CD4-positive, alpha-beta T cell treated with Interleukin-15 for 1 hour (primary cell): ENCODE results near the gene ANKS1A.
"Not testable (repeated sequence)": the region's sequence is repeated elsewhere in the genome, so short reads cannot be mapped to it uniquely, and the experiment has no call there.

Source experiments
- DNase-seq: peaks from one replicate; pipeline ENCODE4 v3.0.0-alpha.2; 2020

The ANKS1A gene

DNA sequence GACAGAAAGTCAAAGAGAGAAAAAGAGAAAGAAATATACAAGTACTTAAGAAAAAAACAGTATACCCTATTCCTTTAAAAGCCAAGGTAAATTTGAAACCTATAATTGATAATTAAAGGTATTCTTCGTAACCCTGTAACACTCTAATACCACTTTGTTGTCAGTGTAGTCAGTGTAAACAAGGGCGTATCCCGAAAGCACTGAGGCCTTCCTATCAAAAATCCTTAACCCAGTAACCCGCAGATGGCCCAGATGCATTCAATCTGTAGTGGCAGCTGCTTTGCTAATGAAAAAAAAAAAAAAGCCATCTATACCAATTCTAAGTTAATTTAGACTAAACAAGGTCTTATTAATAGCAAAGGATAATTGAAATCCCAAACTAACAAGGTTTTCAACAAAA is 110.9 kb downstream of the ANKS1A start:
- DNase-seq: not testable (repeated sequence)

DNA sequence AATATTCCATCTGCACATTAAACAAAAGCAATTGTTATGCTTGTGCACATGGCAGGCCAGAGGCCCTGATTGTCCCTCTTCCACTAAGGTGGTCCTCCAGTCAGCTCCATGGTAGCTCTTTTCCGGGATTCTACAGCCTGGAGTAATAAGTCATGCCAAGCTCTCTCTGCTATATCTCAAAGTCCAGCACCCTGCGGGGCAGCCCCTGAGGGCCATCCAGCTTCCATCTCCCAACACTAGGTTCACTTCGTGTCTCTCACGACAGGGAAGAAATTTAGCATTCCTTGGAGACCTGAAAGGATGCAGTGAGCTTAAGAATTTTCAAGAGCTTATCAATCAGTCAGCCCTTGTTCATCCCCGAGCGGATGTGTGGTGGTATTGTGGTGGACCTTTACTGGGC is 112.3 kb downstream of the ANKS1A start:
- DNase-seq: not testable (repeated sequence)

DNA sequence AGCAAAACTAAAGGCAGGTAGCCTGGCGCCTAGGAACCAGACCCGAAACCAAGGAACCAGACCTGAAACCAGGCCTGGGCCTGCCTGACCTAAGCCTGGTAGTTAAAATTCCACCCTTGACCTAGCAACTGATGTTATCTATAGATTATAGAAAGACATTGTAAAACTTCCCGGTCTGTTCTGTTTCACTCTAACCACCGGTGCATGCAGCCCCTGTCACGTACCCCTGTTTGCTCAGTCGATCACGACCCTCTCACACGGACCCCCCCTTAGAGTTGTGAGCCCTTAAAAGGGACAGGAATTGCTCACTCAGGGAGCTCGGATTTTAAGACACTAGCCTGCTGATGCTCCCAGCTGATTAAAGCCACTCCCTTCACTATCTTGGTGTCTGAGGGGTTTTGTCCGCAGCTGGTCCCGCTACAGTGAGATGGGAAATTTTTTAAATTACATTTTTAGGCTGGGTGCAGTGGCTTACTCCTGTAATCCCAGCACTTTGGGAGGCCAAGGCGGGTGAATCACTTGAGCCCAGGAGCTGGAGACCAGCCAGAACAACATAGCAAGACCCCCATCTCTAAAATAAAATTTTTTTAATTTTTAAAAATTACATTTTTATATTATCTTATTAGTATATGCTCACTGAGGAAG is 115.0 kb downstream of the ANKS1A start:
- DNase-seq: not testable (repeated sequence)

DNA sequence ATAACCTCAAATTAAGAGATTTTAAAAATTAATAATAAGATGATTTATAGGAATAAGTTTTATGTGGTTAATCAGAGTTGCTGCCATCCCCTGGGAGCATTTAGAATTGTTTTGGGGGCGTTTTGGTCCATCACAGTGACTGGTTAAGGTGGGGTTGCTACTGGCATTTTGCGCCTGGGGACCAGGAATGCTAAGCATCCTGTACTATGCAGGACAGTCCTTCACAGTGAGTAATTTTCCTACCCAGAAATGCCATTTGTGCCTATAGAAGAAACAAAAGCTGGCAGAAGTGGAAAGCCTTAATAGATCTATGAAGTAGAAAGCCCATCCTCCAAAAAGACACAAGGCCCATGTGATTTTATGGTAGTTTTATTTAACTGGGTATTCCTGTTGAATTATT is 118.0 kb downstream of the ANKS1A start:
- DNase-seq: no peak

DNA sequence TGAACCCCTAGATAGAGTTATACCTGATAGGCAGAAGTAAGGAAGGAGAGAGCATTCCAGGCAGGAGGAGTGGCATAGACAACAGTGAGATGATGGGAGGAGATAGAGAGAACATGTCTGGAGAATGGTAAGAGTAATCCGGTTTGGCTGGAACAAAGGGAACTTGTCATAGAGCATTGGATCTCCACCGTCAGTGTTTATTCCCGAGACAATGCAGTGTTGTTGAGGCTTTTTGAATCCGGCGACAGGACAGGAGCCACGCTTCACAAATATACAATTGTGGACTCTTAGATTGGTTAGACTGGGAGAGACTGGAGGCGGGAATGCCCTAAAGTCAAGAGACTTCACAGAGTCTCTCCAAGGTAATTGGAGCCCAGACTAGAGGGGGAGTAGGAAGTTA is 119.8 kb downstream of the ANKS1A start:
- no peak for DNase-seq

DNA sequence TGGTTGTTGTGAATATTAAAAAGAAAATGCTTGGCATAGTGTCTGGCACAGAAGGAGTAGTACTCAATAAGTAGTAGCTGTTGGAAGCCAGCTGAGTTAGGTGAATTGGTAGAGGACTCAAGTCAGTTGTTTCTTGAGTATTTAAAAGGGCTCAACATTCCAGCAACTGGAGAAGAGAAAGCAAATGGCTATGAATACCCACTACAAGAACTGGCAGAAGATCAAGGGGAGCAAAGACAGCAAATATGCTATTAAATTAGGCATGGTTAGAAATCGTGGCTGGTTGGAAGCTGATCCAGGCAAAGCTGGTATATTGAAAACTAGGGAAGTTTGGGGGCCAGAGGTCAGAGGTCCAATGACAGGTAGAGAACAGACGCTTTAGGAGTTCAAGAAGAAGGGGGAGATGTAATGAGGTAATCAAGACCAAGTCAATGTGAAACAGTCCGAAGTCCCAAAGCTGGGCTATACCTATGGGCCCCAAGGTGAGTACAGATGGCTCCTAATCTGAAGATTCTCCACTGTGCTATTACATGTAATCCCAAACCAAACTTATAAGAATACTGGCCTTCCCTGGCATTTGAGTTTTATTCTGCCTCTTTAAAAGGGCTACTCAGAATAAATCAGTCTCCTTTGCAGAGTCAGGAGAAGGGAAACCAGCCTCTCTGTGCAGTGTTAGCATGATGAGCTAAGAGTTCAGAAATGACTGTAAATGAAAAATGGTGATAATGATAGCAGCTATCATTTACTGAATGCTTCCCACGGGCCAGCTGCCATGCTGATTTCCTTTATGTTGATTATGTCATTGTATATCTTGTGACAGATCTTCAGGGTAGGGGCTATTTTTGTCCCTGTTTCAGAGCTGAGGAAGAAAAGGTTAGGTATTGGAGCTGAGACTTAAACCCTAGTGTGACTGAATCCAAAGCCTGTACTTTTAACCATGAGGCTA is 122.3 kb downstream of the ANKS1A start:
- DNase-seq: no peak

DNA sequence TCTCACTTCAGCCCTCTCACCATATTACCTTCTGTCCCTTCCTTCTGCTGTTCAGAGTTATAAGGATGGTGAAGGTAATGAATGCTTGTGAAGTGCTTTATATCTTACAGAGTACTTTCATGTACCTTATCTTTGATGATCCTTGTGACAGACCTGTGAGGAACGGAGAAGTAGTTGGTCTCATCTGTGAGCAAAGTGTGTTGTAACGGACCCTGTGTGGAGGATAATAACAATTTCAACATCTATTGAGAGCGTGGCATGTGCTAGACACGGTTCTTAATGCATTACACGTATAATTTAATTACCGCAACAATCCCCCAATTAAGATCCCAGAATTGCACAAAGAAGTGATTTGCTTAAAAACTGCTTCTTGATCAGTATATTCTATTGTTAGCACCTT is 124.6 kb downstream of the ANKS1A start:
- no peak for DNase-seq

DNA sequence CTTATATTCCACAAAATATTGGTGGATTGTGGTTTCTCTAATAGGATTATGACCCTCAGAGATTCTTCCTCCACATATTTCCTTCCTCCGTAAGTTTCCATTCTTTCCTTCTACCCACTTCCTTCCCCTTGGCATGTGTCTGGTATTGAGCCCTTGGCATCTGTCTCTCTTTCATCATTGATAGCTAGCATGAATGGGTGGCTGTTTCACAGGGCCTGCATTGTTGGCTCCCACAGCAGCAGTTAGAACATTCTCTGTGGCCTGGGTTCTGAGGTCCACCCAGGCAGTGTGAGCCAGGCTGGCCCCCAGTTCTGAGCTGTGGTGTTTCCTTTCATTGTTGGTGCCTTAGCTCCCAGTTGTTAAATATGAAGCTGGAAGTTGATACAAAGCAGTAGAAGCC is 125.3 kb downstream of the ANKS1A start:
- DNase-seq: no peak

DNA sequence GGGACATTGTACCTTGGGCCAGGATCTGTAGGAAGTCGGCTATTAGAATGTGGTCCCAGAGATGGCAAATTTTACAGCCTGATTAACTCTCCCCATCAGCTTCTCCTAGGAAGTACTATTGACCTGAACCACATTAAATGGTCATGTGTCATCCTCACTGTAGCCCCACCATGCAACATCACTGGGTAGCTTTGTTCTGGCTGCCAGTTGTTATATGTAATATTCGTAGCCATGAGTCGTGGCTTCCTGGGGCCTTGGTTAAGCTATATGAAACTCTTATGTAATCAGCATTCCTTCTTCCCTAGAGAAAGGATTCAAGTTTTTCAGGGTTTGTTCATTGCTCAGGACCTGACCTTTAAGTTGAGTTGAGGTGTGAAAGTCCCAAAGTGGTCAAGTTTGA is 125.7 kb downstream of the ANKS1A start:
- DNase-seq: no peak

DNA sequence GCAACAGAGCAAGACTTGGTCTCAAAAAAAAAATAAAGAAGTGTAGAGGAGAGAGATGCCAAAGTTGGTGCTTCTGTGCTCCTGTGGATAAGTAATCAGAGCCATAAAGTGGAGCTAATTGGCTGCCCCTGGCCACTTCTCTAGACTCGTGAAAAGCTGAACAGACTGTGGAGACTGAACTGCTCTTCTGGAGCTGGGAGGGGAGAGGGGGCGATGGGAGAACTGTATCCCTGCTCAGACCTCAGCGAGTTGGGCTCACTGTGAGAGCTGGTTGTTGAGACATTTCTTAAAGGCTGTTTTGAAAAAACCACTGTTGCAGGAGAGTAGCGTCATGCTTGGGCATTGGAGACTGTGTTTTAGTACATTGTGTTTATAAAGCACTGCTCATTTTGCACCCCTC is 126.4 kb downstream of the ANKS1A start:
- DNase-seq: no peak

DNA sequence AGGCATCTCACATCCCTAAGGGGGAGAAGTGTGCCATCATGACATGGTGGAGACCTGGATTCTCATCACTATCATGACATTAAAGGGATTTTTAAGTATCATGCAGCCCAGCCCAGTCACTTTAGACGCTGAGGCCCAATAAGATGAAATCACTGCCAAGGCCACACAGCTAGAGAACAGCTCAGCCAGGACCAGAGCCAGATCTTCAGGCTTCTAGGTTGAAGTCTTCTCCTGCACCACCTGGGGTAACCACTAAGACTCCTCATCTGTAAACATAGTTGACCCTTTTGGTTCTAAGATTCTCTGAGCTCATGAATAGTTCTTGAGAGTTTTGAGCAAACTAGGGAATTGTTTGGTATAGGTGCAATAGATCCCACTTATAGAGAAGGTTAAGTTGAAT is 126.9 kb downstream of the ANKS1A start:
- DNase-seq: no peak

DNA sequence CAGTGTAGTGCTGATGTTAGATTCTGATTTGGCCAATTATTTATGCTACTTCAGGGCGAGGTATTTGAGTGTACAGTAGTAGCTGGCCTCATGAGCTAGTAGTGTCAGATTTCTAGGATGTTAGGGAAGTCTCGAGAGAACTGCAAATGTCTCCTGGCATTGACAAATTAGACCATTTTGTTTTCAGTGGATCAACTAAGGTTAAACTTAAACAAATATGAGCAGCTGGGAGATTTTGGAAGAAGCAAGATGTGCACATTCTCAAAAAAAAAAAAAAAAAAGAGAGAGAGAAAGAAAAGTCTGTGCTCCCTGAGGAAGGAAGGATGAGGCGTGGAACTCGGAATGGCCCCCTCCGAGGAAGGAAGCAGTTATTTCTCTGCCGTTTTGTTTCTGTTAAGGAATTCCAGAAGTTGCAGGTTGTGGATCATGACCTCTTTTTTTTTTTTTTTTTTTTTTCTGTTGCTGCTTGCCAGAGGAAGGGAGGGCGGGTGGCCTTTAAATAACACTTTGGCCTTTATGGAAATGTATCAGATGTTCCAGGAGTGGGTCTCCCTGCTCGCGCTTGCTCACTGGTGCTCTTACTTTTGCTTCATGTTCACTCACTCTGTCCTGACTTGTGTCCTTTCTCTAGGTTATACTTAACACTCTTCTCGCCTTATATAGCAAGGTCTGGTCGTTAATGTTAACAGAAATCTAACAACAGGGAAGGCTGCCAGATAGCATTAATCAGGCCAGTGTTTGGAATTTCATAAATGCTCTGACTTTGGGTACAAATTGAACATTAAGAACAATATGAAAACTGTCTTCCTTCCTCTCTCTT is 127.7 kb downstream of the ANKS1A start:
- no peak for DNase-seq

DNA sequence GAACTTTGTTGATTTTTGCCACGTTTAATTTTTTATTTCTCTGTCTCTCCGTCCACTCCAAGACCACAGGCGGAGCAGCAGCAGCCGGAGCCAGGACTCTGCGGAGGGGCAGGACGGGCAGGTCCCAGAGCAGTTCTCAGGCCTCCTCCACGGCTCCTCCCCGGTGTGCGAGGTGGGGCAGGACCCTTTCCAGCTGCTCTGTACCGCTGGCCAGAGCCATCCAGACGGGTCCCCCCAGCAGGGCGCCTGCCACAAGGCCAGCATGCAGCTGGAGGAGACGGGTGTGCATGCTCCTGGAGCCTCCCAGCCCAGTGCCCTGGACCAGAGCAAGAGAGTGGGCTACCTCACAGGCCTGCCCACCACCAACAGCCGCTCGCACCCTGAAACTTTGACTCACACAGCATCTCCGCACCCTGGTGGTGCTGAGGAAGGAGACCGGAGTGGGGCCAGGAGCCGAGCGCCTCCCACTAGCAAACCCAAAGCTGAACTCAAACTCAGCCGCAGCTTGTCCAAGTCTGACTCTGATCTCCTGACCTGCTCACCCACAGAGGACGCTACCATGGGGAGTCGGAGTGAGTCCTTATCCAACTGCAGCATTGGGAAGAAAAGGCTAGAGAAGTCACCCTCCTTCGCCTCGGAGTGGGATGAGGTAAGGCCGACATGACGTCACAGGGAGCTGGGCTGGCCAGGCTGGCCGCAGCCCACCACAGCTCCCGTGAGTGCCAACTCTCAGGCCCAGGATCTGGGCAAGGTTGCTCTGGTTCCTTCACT is 128.5 kb downstream of the ANKS1A start:
- no peak for DNase-seq

DNA sequence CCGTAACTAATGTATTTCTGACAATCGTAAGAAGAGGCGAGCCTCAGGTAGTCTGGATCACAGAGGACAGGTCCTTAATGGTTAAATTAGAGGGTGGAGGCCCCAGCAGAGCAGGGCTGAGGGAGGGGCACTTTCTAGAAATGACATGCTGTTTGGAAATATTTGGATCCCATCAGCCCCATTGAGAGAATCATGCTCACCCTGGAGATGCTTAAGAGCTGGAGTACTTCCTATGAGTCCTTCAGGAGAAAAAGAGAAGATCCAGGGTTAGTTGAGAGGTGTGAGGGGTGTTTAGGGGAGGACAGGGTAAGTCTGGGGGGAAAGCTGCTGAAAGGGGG is 129.1 kb downstream of the ANKS1A start:
- no peak for DNase-seq

DNA sequence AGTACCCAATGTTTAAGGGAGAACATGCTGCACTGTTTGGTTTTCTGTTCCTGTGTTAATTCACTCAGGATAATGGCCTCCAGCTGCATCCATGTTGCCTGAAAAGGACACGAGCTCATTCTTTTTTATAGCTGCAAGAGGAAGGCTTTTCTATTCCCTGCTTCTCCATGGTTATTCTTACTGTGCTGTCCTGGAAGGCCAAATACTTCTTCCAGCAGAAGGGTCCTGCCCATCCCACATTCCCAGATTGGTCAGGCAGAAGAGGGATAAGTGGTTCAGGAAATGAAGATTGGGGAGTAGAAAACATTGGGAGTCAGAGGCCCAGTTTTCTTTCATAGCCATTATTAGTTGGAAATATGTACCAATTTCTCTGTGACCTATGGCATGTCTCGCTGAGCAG is 129.7 kb downstream of the ANKS1A start:
- no peak for DNase-seq

DNA sequence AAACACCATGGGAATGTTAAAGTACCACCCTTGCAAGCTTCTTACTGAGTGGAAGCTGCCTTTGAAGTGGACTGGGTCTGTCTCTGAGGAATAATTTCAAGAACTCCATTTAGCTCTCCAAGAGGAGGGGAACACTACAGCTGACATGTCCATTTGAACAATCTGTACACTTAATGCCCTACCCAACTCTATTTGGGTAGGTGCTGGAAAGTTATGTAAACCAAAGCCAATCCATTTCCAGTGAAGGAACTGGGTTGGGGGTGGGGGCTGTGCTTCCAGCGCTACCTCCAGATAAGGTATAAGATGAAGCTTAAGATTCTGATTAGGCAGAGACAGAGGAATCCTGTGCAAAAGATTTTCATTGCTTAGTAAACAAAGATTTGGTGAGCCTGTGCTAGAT is 130.1 kb downstream of the ANKS1A start:
- DNase-seq: no peak

DNA sequence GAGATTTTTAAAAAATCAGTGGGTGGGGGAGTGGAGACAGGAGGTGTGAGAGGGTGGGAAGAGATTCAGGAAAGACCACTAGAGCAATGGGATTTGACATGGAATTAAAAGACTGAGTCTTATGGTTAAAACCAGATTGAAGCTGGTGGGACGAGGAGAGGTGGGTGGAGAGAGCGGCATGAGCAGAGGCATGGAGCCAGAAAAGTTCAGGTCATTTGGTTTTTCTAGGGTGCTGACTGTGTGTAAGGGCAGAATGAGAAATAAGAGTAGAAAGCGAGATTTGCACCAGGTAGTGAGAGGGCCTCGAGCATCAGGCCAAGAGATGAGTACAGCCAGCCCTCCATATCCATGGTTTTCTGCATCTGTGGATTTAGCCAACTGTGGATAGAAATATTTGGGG is 130.8 kb downstream of the ANKS1A start:
- DNase-seq: no peak

DNA sequence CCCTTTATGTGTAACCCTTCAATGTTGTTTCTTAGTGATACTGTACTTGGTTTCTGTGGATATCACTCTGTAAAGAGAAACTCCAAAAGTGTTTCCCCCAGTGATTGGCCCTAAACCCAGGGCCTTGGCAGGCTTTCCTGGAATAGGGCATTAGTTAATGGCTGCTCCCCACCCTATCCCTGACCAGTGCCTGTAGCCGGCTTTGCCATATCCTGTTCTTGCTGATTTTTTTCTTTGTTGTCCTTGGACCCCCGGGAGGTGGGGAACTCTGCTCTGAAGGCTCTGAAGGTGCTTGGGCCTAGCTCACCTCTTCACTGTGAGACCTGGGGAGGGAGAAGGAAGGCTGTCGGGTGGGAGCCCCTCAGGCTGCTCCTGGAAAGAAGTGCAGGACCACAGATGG is 131.9 kb downstream of the ANKS1A start:
- DNase-seq: no peak

DNA sequence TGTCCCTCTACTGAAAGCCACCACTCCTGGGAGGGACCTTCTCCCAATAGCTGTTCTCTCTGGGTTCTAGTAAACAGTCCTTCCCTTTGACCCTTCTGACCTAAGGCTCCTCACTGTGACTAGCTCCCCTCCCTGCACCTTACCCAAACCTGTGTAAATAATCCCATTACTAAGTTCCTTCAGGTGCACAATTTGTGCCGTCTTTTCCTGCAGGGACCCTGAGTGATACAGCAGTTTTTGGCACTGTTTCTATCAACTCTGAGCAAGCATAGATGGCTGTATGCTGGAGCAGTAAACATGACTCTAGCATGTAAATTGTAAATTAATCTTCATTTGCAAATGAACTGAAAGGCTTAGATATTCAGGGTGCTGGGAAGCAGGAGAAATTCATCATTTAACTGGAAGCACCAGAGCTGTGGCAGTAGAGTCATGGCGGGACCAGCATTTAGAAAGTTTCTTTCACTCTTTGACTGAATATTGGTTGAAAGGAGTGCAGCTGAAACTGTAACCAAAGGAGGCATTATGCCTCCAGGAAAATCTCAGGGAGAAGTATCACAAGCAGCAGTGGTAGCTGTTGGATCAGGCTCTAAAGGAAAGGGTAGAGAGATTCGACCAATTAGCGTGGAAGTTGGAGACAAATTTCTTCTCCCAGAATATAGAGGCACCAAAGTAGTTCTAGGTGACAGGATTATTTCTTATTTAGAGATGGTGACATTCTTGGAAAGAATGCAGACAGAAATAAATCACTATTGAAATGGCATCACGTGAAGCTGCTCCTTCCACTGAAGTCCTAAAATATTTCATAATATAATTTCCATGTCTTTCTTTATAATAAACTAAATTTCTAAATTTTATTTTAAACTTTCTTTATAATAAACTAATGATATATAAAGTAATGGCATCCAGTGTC is 134.3 kb downstream of the ANKS1A start:
- DNase-seq: no peak

DNA sequence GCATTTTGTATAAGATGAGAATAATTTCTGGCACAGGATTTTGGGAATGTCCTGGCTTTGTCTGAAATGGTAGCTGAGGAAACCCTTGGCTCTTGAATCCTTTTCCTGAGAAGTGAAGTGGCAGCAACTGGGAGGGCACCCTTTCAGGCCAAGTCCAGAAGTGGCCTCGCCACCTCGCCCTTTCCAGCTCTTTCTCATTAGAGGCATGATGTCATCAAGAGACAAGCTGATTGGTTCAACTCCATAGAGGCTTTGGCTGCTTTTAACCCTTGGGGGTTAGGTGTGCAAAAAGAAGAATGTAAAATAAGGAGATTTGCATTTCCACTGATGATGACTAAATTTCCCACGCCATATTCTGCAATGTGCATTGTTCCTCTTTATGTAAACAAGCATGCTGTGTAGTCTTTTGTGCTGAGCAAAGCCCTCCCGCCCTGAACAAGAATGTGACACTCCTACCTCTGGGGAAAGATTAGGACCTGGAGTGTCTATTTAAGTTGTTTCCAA is 135.5 kb downstream of the ANKS1A start:
- DNase-seq: no peak
